ENCODE data around the gene GAS7.

DNA sequence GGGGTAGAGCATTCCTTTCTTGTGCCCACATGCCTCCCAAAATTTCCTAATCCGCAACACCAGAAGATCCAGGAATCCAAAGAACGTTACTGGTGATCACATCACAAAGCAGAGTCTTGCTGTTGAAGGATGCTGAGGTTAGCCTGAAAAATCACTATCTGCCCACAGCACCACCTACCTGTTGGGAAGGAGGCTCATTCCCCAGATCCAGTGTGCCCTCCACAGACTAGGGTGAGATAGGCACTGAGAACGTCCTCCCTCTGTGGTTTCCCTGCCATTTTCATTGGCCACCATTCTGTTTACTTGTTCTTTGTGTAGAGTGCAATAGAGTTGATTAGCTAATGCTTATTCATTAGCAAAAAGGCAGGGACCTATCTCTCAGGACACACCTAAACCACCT is 323.7 kb downstream of the GAS7 start:
- TF ChIP-seq, protein P1, sequence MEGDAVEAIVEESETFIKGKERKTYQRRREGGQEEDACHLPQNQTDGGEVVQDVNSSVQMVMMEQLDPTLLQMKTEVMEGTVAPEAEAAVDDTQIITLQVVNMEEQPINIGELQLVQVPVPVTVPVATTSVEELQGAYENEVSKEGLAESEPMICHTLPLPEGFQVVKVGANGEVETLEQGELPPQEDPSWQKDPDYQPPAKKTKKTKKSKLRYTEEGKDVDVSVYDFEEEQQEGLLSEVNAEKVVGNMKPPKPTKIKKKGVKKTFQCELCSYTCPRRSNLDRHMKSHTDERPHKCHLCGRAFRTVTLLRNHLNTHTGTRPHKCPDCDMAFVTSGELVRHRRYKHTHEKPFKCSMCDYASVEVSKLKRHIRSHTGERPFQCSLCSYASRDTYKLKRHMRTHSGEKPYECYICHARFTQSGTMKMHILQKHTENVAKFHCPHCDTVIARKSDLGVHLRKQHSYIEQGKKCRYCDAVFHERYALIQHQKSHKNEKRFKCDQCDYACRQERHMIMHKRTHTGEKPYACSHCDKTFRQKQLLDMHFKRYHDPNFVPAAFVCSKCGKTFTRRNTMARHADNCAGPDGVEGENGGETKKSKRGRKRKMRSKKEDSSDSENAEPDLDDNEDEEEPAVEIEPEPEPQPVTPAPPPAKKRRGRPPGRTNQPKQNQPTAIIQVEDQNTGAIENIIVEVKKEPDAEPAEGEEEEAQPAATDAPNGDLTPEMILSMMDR (IDR thresholded peaks at IDR 0.05), result no peak
- TF ChIP-seq POLR2A (IDR thresholded peaks at IDR 0.05), result no peak
